KBM-7 (cell line): Measurements from ENCODE around the gene CACNA2D2.

Experiments used
- DNase-seq: peaks from one replicate; pipeline ENCODE4 v3.0.0-alpha.2; 2015
- in situ Hi-C: fragments of 300-500 bp; cut with MboI; formaldehyde crosslinking; loops from 2 replicates; pipeline ENCODE4 v1.14.3; 2020; ENCODE audit warnings: low sequenced_read_pairs, low pct_unique_long_range_greater_than_20kb, mixed read lengths

Gene CACNA2D2

GRCh38 chr3:50341996-50342650 is 161.3 kb downstream of the CACNA2D2 start:
- in situ Hi-C loops: no loop called here

GRCh38 chr3:50341537-50341936 is 161.9 kb downstream of the CACNA2D2 start:
- in situ Hi-C loops: no loop called here
- DNase-seq: no peak

More at GRCh38 chr3:50341996-50342650, 161.3 kb downstream of the CACNA2D2 start:
- DNase-seq: no peak

DNA sequence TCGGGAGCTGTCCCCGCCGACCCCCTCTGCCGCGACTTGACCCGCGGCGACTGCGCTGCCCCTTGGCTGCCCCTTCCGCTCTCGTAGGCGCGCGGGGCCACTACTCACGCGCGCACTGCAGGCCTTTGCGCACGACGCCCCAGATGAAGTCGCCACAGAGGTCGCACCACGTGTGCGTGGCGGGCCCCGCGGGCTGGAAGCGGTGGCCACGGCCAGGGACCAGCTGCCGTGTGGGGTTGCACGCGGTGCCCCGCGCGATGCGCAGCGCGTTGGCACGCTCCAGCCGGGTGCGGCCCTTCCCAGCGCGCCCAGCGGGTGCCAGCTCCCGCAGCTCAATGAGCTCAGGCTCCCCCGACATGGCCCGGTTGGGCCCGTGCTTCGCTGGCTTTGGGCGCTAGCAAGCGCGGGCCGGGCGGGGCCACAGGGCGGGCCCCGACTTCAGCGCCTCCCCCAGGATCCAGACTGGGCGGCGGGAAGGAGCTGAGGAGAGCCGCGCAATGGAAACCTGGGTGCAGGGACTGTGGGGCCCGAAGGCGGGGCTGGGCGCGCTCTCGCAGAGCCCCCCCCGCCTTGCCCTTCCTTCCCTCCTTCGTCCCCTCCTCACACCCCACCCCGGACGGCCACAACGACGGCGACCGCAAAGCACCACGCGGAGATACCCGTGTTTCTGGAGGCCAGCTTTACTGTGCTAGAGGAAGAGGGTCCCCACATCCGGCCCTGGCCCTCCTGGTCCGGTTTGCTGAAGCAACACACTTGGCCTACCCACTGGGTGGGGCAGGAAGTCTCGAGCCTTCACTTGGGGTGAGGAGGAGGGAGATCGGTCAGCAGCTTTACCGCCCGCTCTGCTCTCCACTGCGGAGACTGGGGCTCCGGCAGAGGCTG is 162.7 kb downstream of the CACNA2D2 start, which contains the start of gene RASSF1:
TSS of gene RASSF1 (minus strand) at position 389 of the 882 bp plus-strand sequence. CDS start at position 358, 31 bp downstream.
- in situ Hi-C loops: no loop called here

GRCh38 chr3:50340147-50340447 is 163.3 kb downstream of the CACNA2D2 start:
- DNase-seq: no peak
- in situ Hi-C loops: no loop called here

More for the DNA sequence above, 162.7 kb downstream of the CACNA2D2 start, which contains the start of gene RASSF1:
- DNase-seq: peak; percentile 90

DNA sequence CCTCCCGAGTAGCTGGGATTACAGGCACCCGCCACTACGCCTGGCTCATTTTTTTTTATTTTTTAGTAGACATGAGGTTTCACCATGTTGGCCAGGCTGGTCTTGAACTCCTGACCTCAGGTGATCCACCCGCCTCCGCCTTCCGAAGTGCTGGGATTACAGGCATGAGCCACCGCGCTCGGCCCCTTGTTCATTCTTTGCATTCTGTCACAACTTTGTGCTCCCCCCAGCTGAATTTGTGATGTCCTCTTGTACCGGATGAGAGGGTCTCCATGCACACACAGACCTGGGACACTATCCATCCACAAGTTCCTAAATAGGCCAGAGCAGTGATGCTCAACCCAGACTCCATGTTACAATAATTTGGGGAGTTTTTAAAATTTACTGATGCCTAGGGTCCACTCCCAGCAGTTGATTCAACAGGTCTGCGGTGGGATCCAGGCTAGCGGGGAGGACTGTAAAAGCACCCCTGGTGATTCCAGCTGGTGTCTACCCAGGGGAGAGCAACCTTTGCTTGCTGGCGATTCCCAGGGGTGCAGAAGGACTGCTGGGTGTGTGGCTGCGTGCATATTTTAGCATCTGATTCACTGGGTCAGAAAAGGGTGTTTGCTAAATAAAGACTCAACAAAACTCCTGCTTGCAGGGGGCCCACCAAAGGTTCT is 163.8 kb downstream of the CACNA2D2 start:
- DNase-seq: no peak
- in situ Hi-C loops: no loop called here

GRCh38 chr3:50338965-50339364 is 164.5 kb downstream of the CACNA2D2 start:
- DNase-seq: peak; percentile 68
- in situ Hi-C loops: no loop called here

DNA sequence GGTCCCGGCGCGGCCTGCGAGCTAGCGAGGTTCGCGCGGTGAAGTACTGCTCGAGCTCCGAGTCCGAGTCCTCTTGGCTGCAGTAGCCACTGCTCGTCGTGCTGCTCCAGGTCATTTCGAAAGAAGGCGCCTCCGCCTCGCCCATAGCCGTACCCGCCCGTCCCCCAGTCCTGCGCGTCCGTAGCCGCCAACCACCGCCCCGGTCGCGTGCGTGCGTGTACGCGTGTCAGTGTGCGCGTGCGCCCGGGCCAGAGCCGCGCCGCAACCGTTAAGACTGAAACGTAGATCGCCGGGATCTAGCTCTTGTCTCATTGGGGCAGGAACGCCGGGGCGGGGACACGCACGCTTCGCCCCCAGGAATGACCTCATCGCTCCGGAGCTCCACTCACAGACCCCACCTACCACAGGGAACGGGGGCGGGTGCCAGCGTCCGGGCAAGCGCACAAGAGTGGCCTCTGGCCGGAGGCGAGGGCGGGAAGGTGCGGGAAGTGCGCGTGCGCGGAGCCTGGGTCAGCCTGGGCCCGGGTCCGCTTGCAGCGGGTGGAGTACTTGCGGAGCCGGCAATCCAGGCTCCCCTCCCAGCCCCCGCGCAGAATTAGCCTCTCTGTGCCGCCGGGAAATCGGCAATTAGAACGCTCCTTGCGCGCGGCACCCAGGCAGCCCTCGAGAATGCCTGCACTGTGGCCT is 166.1 kb downstream of the CACNA2D2 start:
- DNase-seq: peak; percentile 99
- in situ Hi-C loops: no loop called here

- no peak for DNase-seq
- in situ Hi-C loops: no loop called here
These were observed 166.8 kb downstream of the CACNA2D2 start for GRCh38 chr3:50336452-50337174.

DNA sequence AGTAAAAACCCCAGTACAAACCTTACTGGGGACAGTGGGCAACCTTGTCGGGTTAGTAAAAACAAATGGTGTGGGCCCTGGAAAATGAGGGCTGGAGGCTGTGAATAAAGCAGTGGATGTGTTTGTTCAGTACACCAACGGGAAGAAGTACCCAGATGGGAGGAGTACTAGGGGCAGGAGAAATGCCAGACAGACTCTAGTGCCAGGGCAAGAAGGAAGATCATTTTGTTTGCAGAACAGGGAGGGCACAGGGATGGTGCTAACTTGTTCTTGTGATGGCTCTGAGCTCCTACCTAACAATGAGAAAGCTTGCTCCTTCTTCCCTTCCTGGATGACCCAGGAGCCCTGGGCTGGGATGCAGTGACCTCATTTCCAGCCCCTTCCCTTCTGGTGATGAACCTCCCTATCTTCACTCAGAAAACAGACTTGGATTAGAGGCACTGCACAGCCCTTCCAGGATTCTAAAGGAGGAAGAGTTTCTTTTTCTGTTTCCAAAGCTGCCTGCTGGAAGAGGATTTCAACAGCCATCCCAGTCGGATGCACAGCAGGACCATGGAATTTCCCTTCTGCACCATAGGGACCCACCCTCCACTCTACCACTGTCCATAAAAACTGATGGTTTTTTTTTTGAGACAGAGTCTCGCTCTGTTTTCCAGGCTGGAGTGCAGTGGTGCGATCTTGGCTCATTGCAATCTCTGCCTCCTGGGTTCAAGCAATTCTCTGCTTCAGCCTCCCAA is 168.9 kb downstream of the CACNA2D2 start:
- in situ Hi-C loops: no loop called here

GRCh38 chr3:50333744-50334328 is 169.6 kb downstream of the CACNA2D2 start:
- in situ Hi-C loops: no loop called here
- no peak for DNase-seq

More for the DNA sequence above, 168.9 kb downstream of the CACNA2D2 start:
- no peak for DNase-seq

GRCh38 chr3:50331364-50331907 is 172.0 kb downstream of the CACNA2D2 start:
- in situ Hi-C loops: no loop called here
- DNase-seq: no peak

- in situ Hi-C loops: no loop called here
- DNase-seq: no peak
These were observed 173.1 kb downstream of the CACNA2D2 start for GRCh38 chr3:50330330-50330729.

- in situ Hi-C loops: no loop called here
- peak; percentile 96 for DNase-seq
These were observed 175.3 kb downstream of the CACNA2D2 start, which contains the start of gene TUSC2 for GRCh38 chr3:50327943-50328691. Gene TUSC2 (minus strand): TSS chr3:50328223. CDS start chr3:50328099, 124 bp downstream.

DNA sequence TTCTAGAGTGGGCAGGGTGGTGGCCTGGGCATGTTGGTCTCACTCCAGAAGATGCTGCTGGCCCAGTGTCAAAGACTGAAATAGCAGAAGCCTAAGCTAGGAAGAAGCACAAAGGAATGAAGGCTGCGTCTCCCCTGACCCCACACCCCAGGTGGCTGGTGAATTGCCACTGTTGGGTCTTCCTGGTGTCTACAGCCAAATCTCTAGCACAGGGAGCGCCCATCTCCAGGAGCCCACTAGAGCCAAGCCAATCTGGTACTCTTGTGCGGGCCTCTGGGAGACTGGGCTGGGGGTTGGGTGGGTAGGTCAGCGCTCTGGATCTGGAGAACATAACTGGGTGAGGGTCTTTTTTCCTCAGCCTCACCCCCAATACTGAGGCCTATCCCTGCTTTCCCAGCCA is 176.3 kb downstream of the CACNA2D2 start:
- in situ Hi-C loops: no loop called here

DNA sequence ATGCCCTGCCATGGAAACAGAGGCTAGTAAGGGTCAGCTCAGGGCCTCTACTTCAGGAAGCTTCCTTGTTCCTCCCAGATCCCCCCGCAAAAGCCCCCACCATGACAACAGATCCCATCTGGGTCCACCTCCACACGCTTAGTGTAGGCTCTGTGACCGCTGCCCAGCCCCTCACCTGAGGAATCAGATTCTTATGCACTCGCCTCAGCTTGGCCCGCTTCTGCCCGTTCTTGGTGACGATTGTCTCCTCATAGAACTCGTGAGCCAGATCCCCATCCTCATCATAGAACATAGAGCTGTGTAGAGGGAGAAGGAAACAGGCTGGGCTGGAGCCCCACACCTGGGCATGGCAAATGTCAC is 177.3 kb downstream of the CACNA2D2 start:
- DNase-seq: no peak
- in situ Hi-C loops: no loop called here

More for the DNA sequence above, 176.3 kb downstream of the CACNA2D2 start:
- DNase-seq: no peak

DNA sequence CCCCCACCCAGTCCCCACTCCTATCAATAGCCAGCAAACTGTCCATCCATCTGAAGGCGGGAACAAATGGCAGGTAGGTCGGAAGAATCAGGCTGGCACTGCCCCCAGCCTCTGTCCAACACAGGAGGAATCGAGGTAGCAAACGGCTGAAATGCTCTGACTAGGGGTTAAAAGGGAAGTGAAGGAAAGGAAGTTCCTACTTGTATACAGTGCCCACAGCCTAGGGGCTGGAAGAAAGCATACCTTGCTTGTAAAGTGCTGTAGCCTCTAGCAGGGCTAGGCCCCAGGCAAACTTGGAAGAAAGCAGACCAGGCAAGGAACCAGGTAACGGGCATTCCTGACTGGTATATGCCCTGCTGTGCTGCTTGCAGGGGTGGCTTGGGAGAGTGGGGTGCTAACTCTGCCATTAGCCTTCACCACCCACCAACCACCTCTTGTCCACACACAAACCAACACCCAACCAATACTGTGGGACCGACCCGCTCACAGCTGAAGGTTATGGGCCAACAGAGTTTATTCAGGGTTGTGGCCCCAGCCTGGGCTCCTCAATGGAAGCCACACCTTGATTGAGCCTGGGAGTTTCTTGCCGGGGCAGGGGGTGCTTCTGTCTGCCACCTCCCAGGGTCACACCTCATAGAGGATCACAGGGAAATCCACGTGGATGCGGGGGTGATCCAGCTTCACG is 177.8 kb downstream of the CACNA2D2 start:
- DNase-seq: no peak
- in situ Hi-C loops: no loop called here
